ENCODE data around the gene XXYLT1.

Gene XXYLT1

GRCh38 chr3:195039180-195039843 lies 231.6 kb downstream of the XXYLT1 start:
- H3K4me1 ChIP-seq (ENCODE audit: control insufficient read depth, insufficient read depth, low read length), result no peaks in the 10 kb centered on the region
- no peaks in the 10 kb centered on the region for H3K9me3 ChIP-seq (ENCODE audit: control insufficient read depth, insufficient read depth, low read depth, low read length)
- H3K27ac ChIP-seq (ENCODE audit: extremely low read depth, low read depth, low read length), result no peak overlapping the region
- no peak overlapping the region for H3K4me3 ChIP-seq (ENCODE audit: low read depth, low read length)
- TF ChIP-seq EGR2 (tag by site-specific recombination; IDR thresholded peaks at IDR 0.05; ENCODE audit: low read depth) (peak; percentile 52; the same call in 1 of the 2 replicates), ZNF777 (tag by site-specific recombination; IDR thresholded peaks at IDR 0.05; ENCODE audit: borderline replicate concordance) (no peak), ZSCAN23 (tag by site-specific recombination; IDR thresholded peaks at IDR 0.05) (no peak), ZNF626 (tag by site-specific recombination; IDR thresholded peaks at IDR 0.05) (no peak), SETDB1 (IDR thresholded peaks at IDR 0.05; ENCODE audit: insufficient read length, low read length) (no peak), ZNF707 (tag by site-specific recombination; IDR thresholded peaks at IDR 0.05) (no peak), ATF2 (tag by site-specific recombination; IDR thresholded peaks at IDR 0.05; ENCODE audit: low read depth) (no peak), ZSCAN16 (tag by site-specific recombination; IDR thresholded peaks at IDR 0.05) (no peak), ZNF677 (tag by site-specific recombination; IDR thresholded peaks at IDR 0.05) (no peak), PRDM10 (tag by site-specific recombination; IDR thresholded peaks at IDR 0.05) (no peak), ZNF239 (tag by site-specific recombination; IDR thresholded peaks at IDR 0.05) (no peak), ZFHX2 (tag by site-specific recombination; conservative IDR thresholded peaks at IDR 0.05) (peak; percentile 34; the same call in 1 of the 2 replicates)
- no peaks in the 10 kb centered on the region for H3K36me3 ChIP-seq (ENCODE audit: control insufficient read depth in 2 of 2, insufficient read depth in 1 of 2, low read length in 2 of 2)
- ChIA-PET POLR2A (no interaction called here), CTCF (no interaction called here)

GRCh38 chr3:195038161-195038560 lies 232.8 kb downstream of the XXYLT1 start:
- POLR2A ChIA-PET, result no interaction called here
- TF ChIP-seq ZBTB48 (tag by site-specific recombination; IDR thresholded peaks at IDR 0.05) (no peak), GLIS1 (tag by site-specific recombination; IDR thresholded peaks at IDR 0.05) (no peak), ZFP3 (tag by site-specific recombination; IDR thresholded peaks at IDR 0.05; ENCODE audit: low read depth) (no peak), ZNF701 (tag by site-specific recombination; IDR thresholded peaks at IDR 0.05) (no peak), CTCF (tag by site-specific recombination; IDR thresholded peaks at IDR 0.05) (no peak), ZBTB49 (tag by site-specific recombination; IDR thresholded peaks at IDR 0.05; ENCODE audit: low read depth) (no peak), ZBTB17 (tag by site-specific recombination; IDR thresholded peaks at IDR 0.05) (no peak), ZBTB11 (tag by site-specific recombination; conservative IDR thresholded peaks at IDR 0.05; ENCODE audit: low read depth) (no peak), ZNF560 (tag by site-specific recombination; IDR thresholded peaks at IDR 0.05; ENCODE audit: borderline replicate concordance) (no peak), KLF16 (tag by site-specific recombination; IDR thresholded peaks at IDR 0.05) (no peak)
- no peaks in the 10 kb centered on the region for H3K9me3 ChIP-seq (ENCODE audit: control insufficient read depth, insufficient read depth, low read depth, low read length)
- H3K27ac ChIP-seq (ENCODE audit: extremely low read depth, low read depth, low read length), result no peak overlapping the region
- H3K4me3 ChIP-seq (ENCODE audit: low read depth, low read length), result no peak overlapping the region
- CTCF ChIA-PET, result no interaction called here
- no peaks in the 10 kb centered on the region for H3K4me1 ChIP-seq (ENCODE audit: control insufficient read depth, insufficient read depth, low read length)
- H3K36me3 ChIP-seq (ENCODE audit: control insufficient read depth in 2 of 2, insufficient read depth in 1 of 2, low read length in 2 of 2), result no peaks in the 10 kb centered on the region

Measured in HEK293 (cell line).